NCI-H187 (cell line): ENCODE data around the gene THOC2.
A peak's percentile ranks its signal among the peaks of the same experiment; 100 is the strongest.
"Not testable (repeated sequence)": the region's sequence is repeated elsewhere in the genome, so short reads cannot be mapped to it uniquely, and the experiment has no call there.

Experiments
- DNase-seq, 2 experiments: peaks; one replicate each; lab custom pipeline; 2025; lab: John Stamatoyannopoulos, UW

The THOC2 gene

GRCh38 chrX:123732670-123733363 is at the start of gene THOC2:
Gene THOC2 (minus strand): TSS chrX:123733052. CDS start chrX:123733022, 30 bp downstream.
- peak; percentile 63 to 84 for DNase-seq

- not testable (repeated sequence) for DNase-seq
Observed at GRCh38 chrX:123781786-123782185, 48.9 kb upstream of the THOC2 start.

GRCh38 chrX:123779908-123780396 is 47.1 kb upstream of the THOC2 start:
- peak in 1 of 2 experiments; percentile 3 for DNase-seq

- no peak for DNase-seq
Observed at GRCh38 chrX:123773258-123773988, 40.6 kb upstream of the THOC2 start.

- no peak for DNase-seq
Observed at GRCh38 chrX:123771449-123772064, 38.7 kb upstream of the THOC2 start.

GRCh38 chrX:123764967-123765871 is 32.4 kb upstream of the THOC2 start:
- DNase-seq: peak; percentile 60 to 92

GRCh38 chrX:123759849-123760248 is 27.0 kb upstream of the THOC2 start:
- not testable (repeated sequence) for DNase-seq

- DNase-seq: not testable (repeated sequence)
Observed at GRCh38 chrX:123757794-123758193, 24.9 kb upstream of the THOC2 start.

GRCh38 chrX:123756320-123756719 is 23.5 kb upstream of the THOC2 start:
- no peak for DNase-seq

GRCh38 chrX:123755107-123755506 is 22.3 kb upstream of the THOC2 start:
- no peak for DNase-seq

- peak; percentile 8 to 9 for DNase-seq
Observed at GRCh38 chrX:123753656-123754350, 21.0 kb upstream of the THOC2 start.

- no peak for DNase-seq
Observed at GRCh38 chrX:123749643-123750042, 16.8 kb upstream of the THOC2 start.

- DNase-seq: no peak
Observed at GRCh38 chrX:123745511-123745910, 12.7 kb upstream of the THOC2 start.

- no peak for DNase-seq
Observed at GRCh38 chrX:123743312-123743711, 10.5 kb upstream of the THOC2 start.

- DNase-seq: no peak
Observed at GRCh38 chrX:123742440-123742839, 9.6 kb upstream of the THOC2 start.

- DNase-seq: no peak
Observed at GRCh38 chrX:123740536-123740935, 7.7 kb upstream of the THOC2 start.

- no peak for DNase-seq
Observed at GRCh38 chrX:123740006-123740405, 7.2 kb upstream of the THOC2 start.

- DNase-seq: no peak
Observed at GRCh38 chrX:123739474-123739873, 6.6 kb upstream of the THOC2 start.

GRCh38 chrX:123738378-123738940 is 5.6 kb upstream of the THOC2 start:
- no peak for DNase-seq

GRCh38 chrX:123736333-123736921 is 3.6 kb upstream of the THOC2 start:
- DNase-seq: no peak
